H1 (cell line): ENCODE results near the gene IFT27. TPM values are rescaled to one million over a fixed set of nuclear protein-coding genes. Genes with fewer than 3 reads are reported as not detected.

ENCODE experiments used
- CTCF ChIA-PET: fragments of 300-600 bp; sonication (Branson Sonifier 250); formaldehyde crosslinking; loops from one replicate; lab custom pipeline; 2021; ENCODE audit not compliant: partially characterized antibody; lab: Charles Lee
- POLR2A ChIA-PET: fragments of 300-600 bp; sonication (Branson Sonifier 250); formaldehyde crosslinking; loops from one replicate; lab custom pipeline; 2021; ENCODE audit warnings: inconsistent platforms; ENCODE audit not compliant: partially characterized antibody; lab: Charles Lee
- DNase-seq, 2 experiments: peaks; one replicate each; pipeline versions ENCODE4 v3.0.0 to v3.0.0-alpha.2; 2010 to 2022; ENCODE audit warnings: low spot score in 2 of 2, low read depth in 1 of 2, mixed read lengths in 1 of 2
- FAIRE-seq: peaks from 2 replicates; lab custom pipeline; 2011; peaks lifted over from hg19 to GRCh38; lab: Jason Lieb, UNC
- H2AFZ ChIP-seq: 2 replicates; pipeline ENCODE4 v1.8.1; 2012; ENCODE audit warnings: low read length, inconsistent platforms
- H2AK5ac ChIP-seq: 2 replicates; pipeline ENCODE4 v1.6.1; 2013; ENCODE audit warnings: low read depth, low read length
- H2BK120ac ChIP-seq: replicated peaks from 2 replicates; pipeline ENCODE3; 2013; ENCODE audit warnings: low read depth, low read length, inconsistent platforms
- H2BK12ac ChIP-seq: 2 replicates; pipeline ENCODE4 v1.6.1; 2013; ENCODE audit warnings: low read depth, low read length
- H2BK15ac ChIP-seq: 2 replicates; pipeline ENCODE4 v1.6.1; 2013; ENCODE audit warnings: low read length
- H2BK20ac ChIP-seq: 2 replicates; pipeline ENCODE4 v1.6.1; 2013; ENCODE audit warnings: low read length
- H2BK5ac ChIP-seq: 2 replicates; pipeline ENCODE4 v1.6.1; 2013; ENCODE audit warnings: low read depth, low read length
- H3K14ac ChIP-seq: 2 replicates; pipeline ENCODE4 v1.6.1; 2013; ENCODE audit warnings: inconsistent platforms; ENCODE audit not compliant: insufficient read length
- H3K18ac ChIP-seq: 2 replicates; pipeline ENCODE4 v1.6.1; 2013; ENCODE audit warnings: low read length; ENCODE audit errors: extremely low read depth
- H3K23ac ChIP-seq: 2 replicates; pipeline ENCODE4 v1.6.1; 2013; ENCODE audit warnings: inconsistent platforms; ENCODE audit not compliant: insufficient read length
- H3K23me2 ChIP-seq: 2 replicates; pipeline ENCODE4 v1.6.1; 2013; ENCODE audit warnings: low read depth, low read length
- H3K27ac ChIP-seq: 2 replicates; pipeline ENCODE4 v1.6.1; 2011; ENCODE audit warnings: low read depth, low read length, inconsistent platforms
- H3K27me3 ChIP-seq, 4 experiments: replicated peaks in 1 of 4; 1 replicate in 1 of 4; 2 replicates in 3 of 4; pipeline versions ENCODE4 v1.6.1 to v1.8.1; 2011 to 2013; ENCODE audit warnings: low read length in 3 of 4, mild to moderate bottlenecking in 3 of 4, inconsistent platforms in 2 of 4, mixed read lengths in 2 of 4, moderate library complexity in 1 of 4; ENCODE audit not compliant: control insufficient read depth in 3 of 4, insufficient read depth in 3 of 4; ENCODE audit errors: extremely low read depth in 1 of 4
- H3K36me3 ChIP-seq, 4 experiments: 2 replicates each; pipeline versions ENCODE4 v1.6.1 to v1.8.1; 2011 to 2013; ENCODE audit warnings: mild to moderate bottlenecking in 4 of 4, low read length in 3 of 4, moderate library complexity in 2 of 4, control low read depth in 1 of 4, inconsistent platforms in 1 of 4; ENCODE audit not compliant: insufficient read depth in 4 of 4, control insufficient read depth in 2 of 4
- H3K4ac ChIP-seq: replicated peaks from 2 replicates; pipeline ENCODE3; 2013; ENCODE audit warnings: low read length, low read depth, mixed read lengths, inconsistent platforms; ENCODE audit not compliant: insufficient read length
- H3K4me1 ChIP-seq, 4 experiments: replicated peaks in 1 of 4; 1 replicate in 1 of 4; 2 replicates in 3 of 4; pipeline versions ENCODE4 v1.6.1 to v1.8.1; 2011 to 2013; ENCODE audit warnings: low read length in 3 of 4, inconsistent platforms in 2 of 4, mixed read lengths in 1 of 4; ENCODE audit not compliant: insufficient read depth in 4 of 4, control insufficient read depth in 3 of 4
- H3K4me2 ChIP-seq, 2 experiments: 2 replicates each; pipeline versions ENCODE4 v1.6.1 to v1.8.1; 2011 to 2013; ENCODE audit warnings: low read depth in 2 of 2, low read length in 2 of 2, control low read depth in 1 of 2, inconsistent platforms in 1 of 2, mild to moderate bottlenecking in 1 of 2; ENCODE audit not compliant: insufficient read depth in 1 of 2
- H3K4me3 ChIP-seq, 4 experiments: fragments of 200-600, 300-600 bp in 1 of 4; sonication (generic), shearing (Covaris generic), sonication (Bioruptor Twin) in 1 of 4; 2 replicates each; pipeline versions ENCODE4 v1.5.1 to v1.8.1; 2011 to 2016; ENCODE audit warnings: low read length in 4 of 4, low read depth in 3 of 4, control low read depth in 2 of 4, inconsistent platforms in 2 of 4, mild to moderate bottlenecking in 2 of 4, mixed read lengths in 1 of 4, moderate library complexity in 1 of 4; ENCODE audit not compliant: insufficient read depth in 2 of 4; ENCODE audit errors: extremely low read depth in 1 of 4
- H3K56ac ChIP-seq: replicated peaks from 2 replicates; pipeline ENCODE3; 2013; ENCODE audit warnings: low read depth, mild to moderate bottlenecking, mixed read lengths, low read length, inconsistent platforms; ENCODE audit not compliant: insufficient read length
- H3K79me1 ChIP-seq: 2 replicates; pipeline ENCODE4 v1.6.1; 2013; ENCODE audit warnings: low read depth, low read length, control low read depth
- H3K79me2 ChIP-seq, 2 experiments: 2 replicates each; pipeline versions ENCODE4 v1.6.1 to v1.8.1; 2012 to 2013; ENCODE audit warnings: low read length in 2 of 2, mild to moderate bottlenecking in 2 of 2, inconsistent platforms in 1 of 2; ENCODE audit not compliant: insufficient read depth in 2 of 2, control insufficient read depth in 1 of 2
- H3K9ac ChIP-seq, 4 experiments: replicated peaks in 1 of 4; 1 replicate in 1 of 4; 2 replicates in 3 of 4; pipeline versions ENCODE4 v1.6.1 to v1.8.1; 2011 to 2013; ENCODE audit warnings: low read depth in 3 of 4, low read length in 3 of 4, control low read depth in 2 of 4, mild to moderate bottlenecking in 2 of 4, moderate library complexity in 2 of 4, inconsistent platforms in 1 of 4; ENCODE audit errors: extremely low read depth in 1 of 4
- H3K9me3 ChIP-seq, 2 experiments: 2 replicates each; pipeline versions ENCODE4 v1.6.1 to v1.8.1; 2012 to 2013; ENCODE audit warnings: mild to moderate bottlenecking in 2 of 2, moderate library complexity in 2 of 2, control low read depth in 1 of 2, inconsistent platforms in 1 of 2, low read depth in 1 of 2, low read length in 1 of 2, mixed read lengths in 1 of 2; ENCODE audit not compliant: insufficient read depth in 2 of 2
- H4K20me1 ChIP-seq, 2 experiments: replicated peaks in 1 of 2; 2 replicates each; pipeline versions ENCODE3 to v1.8.1; 2011 to 2013; ENCODE audit warnings: inconsistent platforms in 2 of 2, low read length in 2 of 2, mild to moderate bottlenecking in 1 of 2; ENCODE audit not compliant: insufficient read depth in 2 of 2, control insufficient read depth in 1 of 2
- H4K5ac ChIP-seq: 2 replicates; pipeline ENCODE4 v1.6.1; 2013; ENCODE audit warnings: low read length, low read depth, mixed read lengths, inconsistent platforms; ENCODE audit not compliant: insufficient read length
- H4K8ac ChIP-seq: 2 replicates; pipeline ENCODE4 v1.8.0; 2013; ENCODE audit warnings: mild to moderate bottlenecking, moderate library complexity, low read length, inconsistent platforms; ENCODE audit not compliant: insufficient read depth; ENCODE audit errors: extremely low read depth
- H4K91ac ChIP-seq: replicated peaks from 2 replicates; pipeline ENCODE3; 2013; ENCODE audit warnings: low read length, mixed read lengths, inconsistent platforms; ENCODE audit not compliant: insufficient read length
- BACH1 ChIP-seq: IDR thresholded peaks from 2 replicates; pipeline ENCODE4 v1.6.1; 2012; ENCODE audit warnings: low read length, improper control_type of control experiment
- CBX5 ChIP-seq: fragments of 300-800, 300-1000 bp; sonication (generic); IDR thresholded peaks from 2 replicates; pipeline ENCODE4 v1.7.1; 2016; ENCODE audit warnings: antibody characterized with exemption, low read length, low read depth
- CEBPB ChIP-seq: IDR thresholded peaks from 2 replicates; pipeline ENCODE4 v1.6.1; 2012; ENCODE audit warnings: low read depth, low read length
- CHD1 ChIP-seq: IDR thresholded peaks from 2 replicates; pipeline ENCODE4 v1.6.1; 2012; ENCODE audit warnings: low read depth, low read length, improper control_type of control experiment
- EP300 ChIP-seq, 2 experiments: IDR thresholded peaks; 1 replicate in 1 of 2; 2 replicates in 1 of 2; pipeline ENCODE4 v1.6.1; 2011 to 2012; ENCODE audit warnings: low read depth in 2 of 2, low read length in 2 of 2, mild to moderate bottlenecking in 2 of 2, borderline replicate concordance in 1 of 2, inconsistent platforms in 1 of 2, moderate library complexity in 1 of 2
- FOSL1 ChIP-seq: IDR thresholded peaks from 2 replicates; pipeline ENCODE4 v1.6.1; 2011; ENCODE audit warnings: mild to moderate bottlenecking, low read depth, low read length, moderate library complexity; ENCODE audit not compliant: insufficient read depth
- HDAC2 ChIP-seq, 2 experiments: fragments of 300-600 bp in 1 of 2; sonication (generic) in 1 of 2; IDR thresholded peaks; 2 replicates each; pipeline ENCODE4 v1.6.1; 2011 to 2012; ENCODE audit warnings: low read depth in 2 of 2, low read length in 2 of 2, mild to moderate bottlenecking in 2 of 2, moderate library complexity in 2 of 2, borderline replicate concordance in 1 of 2, inconsistent platforms in 1 of 2
- JUN ChIP-seq: IDR thresholded peaks from 2 replicates; pipeline ENCODE4 v1.6.1; 2011; ENCODE audit warnings: low read depth, mild to moderate bottlenecking, improper control_type of control experiment, low read length
- KDM5A ChIP-seq: fragments of 200-600 bp; IDR thresholded peaks from 2 replicates; pipeline ENCODE4 v1.7.1; 2012; ENCODE audit warnings: mild to moderate bottlenecking, low read length, inconsistent platforms, mixed read lengths
- PHF8 ChIP-seq: fragments of 200-600 bp; sonication (generic); conservative IDR thresholded peaks from 2 replicates; pipeline ENCODE4 v1.7.1; 2012; ENCODE audit warnings: low read depth, mild to moderate bottlenecking, inconsistent platforms, low read length, moderate library complexity
- SIN3A ChIP-seq, 2 experiments: IDR thresholded peaks in 1 of 2; conservative IDR thresholded peaks in 1 of 2; 2 replicates each; pipeline ENCODE4 v1.6.1; 2011 to 2012; ENCODE audit warnings: low read length in 2 of 2, improper control_type of control experiment in 1 of 2, low read depth in 1 of 2, mild to moderate bottlenecking in 1 of 2
- SP1 ChIP-seq: IDR thresholded peaks from 2 replicates; pipeline ENCODE4 v1.6.1; 2011; ENCODE audit warnings: low read depth, low read length
- SP2 ChIP-seq: IDR thresholded peaks from 2 replicates; pipeline ENCODE4 v1.6.1; 2012; ENCODE audit warnings: mild to moderate bottlenecking, low read length, inconsistent platforms
- TEAD4 ChIP-seq: IDR thresholded peaks from 2 replicates; pipeline ENCODE4 v1.6.1; 2012; ENCODE audit warnings: low read depth, low read length, inconsistent platforms, mixed read lengths
- WGBS, 2 experiments: shearing (Covaris generic) in 1 of 2; methylation state at CpG; one replicate each; pipeline versions ENCODE4 v1.1.6 to v1.1.7; 2013 to 2015; ENCODE audit warnings: low lambda C conversion rate in 2 of 2, mixed read lengths in 2 of 2, inconsistent platforms in 1 of 2, low coverage in 1 of 2, missing lambda C conversion rate in 1 of 2; ENCODE audit not compliant: insufficient replicate concordance in 2 of 2, insufficient coverage in 1 of 2, insufficient read length in 1 of 2; ENCODE audit errors: extremely low coverage in 1 of 2, missing lambda C conversion rate in 1 of 2; 5-methylcytosine and 5-hydroxymethylcytosine counted together
- polyA plus RNA-seq, 7 experiments: library from polyadenylated mRNA; depleted of rRNA in 3 of 7; stranded (reverse) in 5 of 7; unstranded in 2 of 7; fragments of >200 nt in 5 of 7; fragments of 200-250 nt in 2 of 7; gene quantifications; 1 replicate in 5 of 7; 2 replicates in 1 of 7; 4 replicates in 1 of 7; pipeline versions ENCODE4 v1.2.1 to v1.2.3, GENCODE V29; 2011 to 2013; ENCODE audit warnings: missing spikeins in 2 of 7, mixed read lengths in 2 of 7
- total RNA-seq: library from RNA; stranded (reverse); fragmentation: NEBNext Ultra II Directional; extraction: Animal tissue kit (Norgen Biotek cat#: 25700); gene quantifications from 2 replicates; pipeline ENCODE4 v1.2.1, GENCODE V29; 2021

The IFT27 gene
- total and polyA plus RNA-seq, 2 of the 8 experiments (the other 6 are each of a cell fraction or from before 2014, with no cell fraction given) = 36.4 to 46.2 TPM

DNA sequence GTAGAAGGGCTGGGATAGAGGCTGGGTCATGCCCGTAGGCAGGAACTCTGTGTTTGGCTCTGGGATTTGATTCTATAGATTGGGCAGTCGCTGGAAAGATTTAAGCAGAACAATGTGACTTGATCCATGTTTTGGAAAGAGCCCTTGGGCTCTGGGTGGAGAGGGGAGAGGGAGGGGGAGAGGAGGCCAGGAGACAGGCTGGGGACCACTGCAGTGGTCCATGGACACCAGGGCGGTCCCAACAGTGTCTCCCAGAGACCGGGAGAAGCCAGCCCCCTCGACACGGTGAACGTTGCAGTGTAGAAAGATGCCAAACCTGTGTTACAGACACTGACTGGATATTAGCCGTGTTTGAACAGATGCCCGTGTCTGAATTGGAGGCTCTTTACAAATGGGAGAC, 21.5 kb upstream of the IFT27 start:
- Histone ChIP-seq H4K20me1 (no peaks in the 10 kb centered on the region), H2AK5ac (no peak overlapping the region), H3K4me2 (peak overlapping the region in 1 of 2 experiments; percentile 43; a peak in 2 of 4 replicates), H3K56ac (no peak overlapping the region), H3K79me1 (no peaks in the 10 kb centered on the region; the same call in 1 of the 2 replicates), H3K79me2 (no peaks in the 10 kb centered on the region), H3K14ac (no peak overlapping the region), H2BK15ac (no peak overlapping the region), H4K8ac (no peak overlapping the region), H3K23me2 (peaks cover 2% of the 10 kb centered on the region; the same call in 1 of the 2 replicates), H3K4me3 (no peak overlapping the region), H3K9ac (no peak overlapping the region), H3K4me1 (peaks cover 8 to 23% (median 15%) of the 10 kb centered on the region in 4 experiments), H2BK120ac (no peak overlapping the region), H4K91ac (peak overlapping the region; percentile 26), H3K18ac (peak overlapping the region; percentile 71), H2BK12ac (peak overlapping the region; percentile 55; the same call in 1 of the 2 replicates), H3K23ac (no peak overlapping the region), H3K27me3 (no peaks in the 10 kb centered on the region), H3K36me3 (no peaks in the 10 kb centered on the region), H3K9me3 (no peaks in the 10 kb centered on the region), H2BK5ac (0 out of 2 replicates have a peak overlapping the region, but pooled peaks have one; percentile 44), H3K27ac (no peak overlapping the region; the same call in 1 of the 2 replicates), H3K4ac (no peak overlapping the region), H2AFZ (no peak overlapping the region), H4K5ac (no peak overlapping the region), H2BK20ac (no peak overlapping the region)
- DNase-seq (no peak), FAIRE-seq (no peak)
- CTCF ChIA-PET = interaction anchor here (0.8 kb wide), 2 partner anchors 59 to 201 kb away, joined by 3 to 6 read pairs; no protein-coding TSS in a partner anchor
- 81% methylated on average over 9 of the region's 9 CpGs; no CpG with 5 or more reads in 1 of the 2 experiments for WGBS, 2 experiments
- POLR2A ChIA-PET = interaction anchor here (1.1 kb wide), 1 partner anchor 11 kb away, joined by 3 read pairs; no protein-coding TSS in a partner anchor
- no peak for TF ChIP-seq CHD1
- no peak for TF ChIP-seq SIN3A (conservative IDR thresholded peaks at IDR 0.05 in 1 of 2, IDR thresholded peaks at IDR 0.05 in 1 of 2; ENCODE audit: low read depth in 1 of 2, low read length in 2 of 2)
- no peak for TF ChIP-seq JUN
- TF ChIP-seq PHF8 = no peak
- TF ChIP-seq CBX5 = no peak
- no peak for TF ChIP-seq CEBPB
- TF ChIP-seq HDAC2 (IDR thresholded peaks at IDR 0.05; ENCODE audit: borderline replicate concordance in 1 of 2, low read depth in 2 of 2, low read length in 2 of 2) = no peak
- TF ChIP-seq TEAD4 = no peak
- no peak for TF ChIP-seq EP300 (IDR thresholded peaks at IDR 0.05; ENCODE audit: borderline replicate concordance in 1 of 2, low read depth in 2 of 2, low read length in 2 of 2)
- no peak for TF ChIP-seq SP2
- TF ChIP-seq FOSL1 = no peak
- no peak for TF ChIP-seq KDM5A
- no peak for TF ChIP-seq BACH1
- TF ChIP-seq SP1 = no peak
